ENCODE measurements around the gene CPA1.

The CPA1 gene

DNA sequence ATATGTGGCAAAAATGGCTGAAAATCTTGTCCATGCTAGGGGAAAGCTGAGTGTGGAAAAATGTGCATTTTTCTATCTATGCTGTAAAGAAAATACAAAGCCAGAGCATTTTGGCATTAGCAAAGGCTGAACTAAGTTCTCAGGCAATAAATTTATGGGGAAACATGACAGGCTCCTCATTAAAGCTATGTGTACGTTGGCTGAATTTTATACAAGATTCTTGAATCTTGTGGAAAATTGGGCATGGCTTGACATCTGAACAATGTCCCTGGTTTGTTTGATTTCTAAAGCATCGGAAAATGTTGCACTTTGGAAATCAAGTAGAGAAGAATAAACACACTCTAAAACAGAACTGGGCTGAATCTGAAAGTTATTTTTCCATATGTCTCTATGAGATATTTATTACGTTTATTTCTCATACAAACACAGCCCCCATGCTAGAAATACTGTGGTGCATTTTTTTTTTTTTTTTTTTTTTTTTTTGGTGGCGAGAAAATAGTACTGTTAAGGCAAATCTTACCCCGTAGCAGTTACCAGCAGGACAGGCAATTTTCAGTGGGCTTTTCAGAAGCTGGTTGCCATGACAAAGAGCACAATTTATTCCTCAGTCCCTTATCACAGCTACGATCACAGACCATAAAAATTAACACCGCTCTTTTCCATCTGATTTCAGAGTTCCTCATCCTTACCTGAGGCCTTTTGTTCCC lies 16.9 kb downstream of the CPA1 start:
- Mint-ChIP-seq H3K4me1 (peaks cover 79% of the 10 kb centered on the region), H3K27me3 (ENCODE audit: low read depth) (no peaks in the 10 kb centered on the region), H3K27ac (peak overlapping the region; percentile 92 to 99 (median 98)), H3K4me3 (peak overlapping the region in 2 of 3 experiments; percentile 34 to 75), H3K9me3 (no peaks in the 10 kb centered on the region), H3K36me3 (ENCODE audit: low read depth) (peaks cover 28% of the 10 kb centered on the region)
- TF ChIP-seq, protein P1, sequence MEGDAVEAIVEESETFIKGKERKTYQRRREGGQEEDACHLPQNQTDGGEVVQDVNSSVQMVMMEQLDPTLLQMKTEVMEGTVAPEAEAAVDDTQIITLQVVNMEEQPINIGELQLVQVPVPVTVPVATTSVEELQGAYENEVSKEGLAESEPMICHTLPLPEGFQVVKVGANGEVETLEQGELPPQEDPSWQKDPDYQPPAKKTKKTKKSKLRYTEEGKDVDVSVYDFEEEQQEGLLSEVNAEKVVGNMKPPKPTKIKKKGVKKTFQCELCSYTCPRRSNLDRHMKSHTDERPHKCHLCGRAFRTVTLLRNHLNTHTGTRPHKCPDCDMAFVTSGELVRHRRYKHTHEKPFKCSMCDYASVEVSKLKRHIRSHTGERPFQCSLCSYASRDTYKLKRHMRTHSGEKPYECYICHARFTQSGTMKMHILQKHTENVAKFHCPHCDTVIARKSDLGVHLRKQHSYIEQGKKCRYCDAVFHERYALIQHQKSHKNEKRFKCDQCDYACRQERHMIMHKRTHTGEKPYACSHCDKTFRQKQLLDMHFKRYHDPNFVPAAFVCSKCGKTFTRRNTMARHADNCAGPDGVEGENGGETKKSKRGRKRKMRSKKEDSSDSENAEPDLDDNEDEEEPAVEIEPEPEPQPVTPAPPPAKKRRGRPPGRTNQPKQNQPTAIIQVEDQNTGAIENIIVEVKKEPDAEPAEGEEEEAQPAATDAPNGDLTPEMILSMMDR (IDR thresholded peaks at IDR 0.05; ENCODE audit: unreplicated experiment in 3 of 3): no peak

DNA sequence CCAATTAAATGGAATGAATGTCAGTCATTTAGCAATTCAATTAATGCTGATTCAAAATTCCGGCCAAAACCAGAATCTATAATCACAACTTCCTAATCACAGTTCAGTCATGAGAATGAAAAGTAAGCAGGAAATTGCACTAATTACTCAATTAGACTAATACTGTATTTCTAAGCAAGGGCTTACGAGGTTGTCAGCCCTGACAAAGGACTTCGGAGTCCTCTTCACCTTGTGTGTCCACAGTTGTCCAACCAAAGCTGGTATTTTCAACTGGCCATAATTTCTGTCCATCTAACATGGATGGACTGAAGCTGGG lies 17.4 kb downstream of the CPA1 start:
- Mint-ChIP-seq H3K36me3 (ENCODE audit: low read depth) (peaks cover 33% of the 10 kb centered on the region), H3K27ac (peak overlapping the region; percentile 92 to 99 (median 98)), H3K9me3 (no peaks in the 10 kb centered on the region), H3K27me3 (ENCODE audit: low read depth) (no peaks in the 10 kb centered on the region), H3K4me1 (peaks cover 74% of the 10 kb centered on the region), H3K4me3 (no peak overlapping the region)
- TF ChIP-seq, protein P1 (IDR thresholded peaks at IDR 0.05; ENCODE audit: unreplicated experiment in 3 of 3): no peak

DNA sequence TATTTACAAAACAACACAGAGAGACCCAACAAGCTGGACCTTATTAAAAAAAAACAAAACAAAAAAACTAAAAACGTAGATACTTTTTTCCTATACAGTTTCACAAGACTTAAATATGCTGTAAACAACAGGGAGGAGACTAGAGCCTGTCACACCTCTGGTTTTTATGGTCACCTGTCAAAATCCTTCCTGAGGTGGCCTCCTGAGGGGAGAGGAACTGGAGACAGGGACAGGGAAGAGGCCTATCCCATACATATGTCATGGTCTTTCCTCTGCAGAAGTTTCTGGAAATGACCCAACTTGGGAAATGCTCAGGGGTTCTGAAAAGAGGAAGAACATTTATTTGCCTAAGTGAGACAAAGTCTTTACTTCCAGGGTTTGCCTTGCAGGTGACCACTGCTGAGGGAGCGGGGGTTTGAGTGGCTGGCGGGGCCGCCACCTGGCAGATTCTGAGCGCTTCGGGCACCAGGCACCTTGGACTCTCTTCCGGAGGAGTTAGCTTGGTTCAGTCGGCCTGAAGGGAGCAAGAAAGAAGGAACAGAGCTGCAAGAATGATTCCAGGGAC lies 18.3 kb downstream of the CPA1 start:
- no peaks in the 10 kb centered on the region for H3K9me3 Mint-ChIP-seq
- H3K27me3 Mint-ChIP-seq (ENCODE audit: low read depth): no peaks in the 10 kb centered on the region
- peaks cover 36% of the 10 kb centered on the region for H3K36me3 Mint-ChIP-seq (ENCODE audit: low read depth)
- H3K4me3 Mint-ChIP-seq: peak overlapping the region in 1 of 3 experiments; percentile 12
- H3K4me1 Mint-ChIP-seq: peaks cover 65% of the 10 kb centered on the region
- TF ChIP-seq, protein P1 (IDR thresholded peaks at IDR 0.05; ENCODE audit: unreplicated experiment in 3 of 3): no peak
- peak overlapping the region; percentile 92 to 99 (median 98) for H3K27ac Mint-ChIP-seq

DNA sequence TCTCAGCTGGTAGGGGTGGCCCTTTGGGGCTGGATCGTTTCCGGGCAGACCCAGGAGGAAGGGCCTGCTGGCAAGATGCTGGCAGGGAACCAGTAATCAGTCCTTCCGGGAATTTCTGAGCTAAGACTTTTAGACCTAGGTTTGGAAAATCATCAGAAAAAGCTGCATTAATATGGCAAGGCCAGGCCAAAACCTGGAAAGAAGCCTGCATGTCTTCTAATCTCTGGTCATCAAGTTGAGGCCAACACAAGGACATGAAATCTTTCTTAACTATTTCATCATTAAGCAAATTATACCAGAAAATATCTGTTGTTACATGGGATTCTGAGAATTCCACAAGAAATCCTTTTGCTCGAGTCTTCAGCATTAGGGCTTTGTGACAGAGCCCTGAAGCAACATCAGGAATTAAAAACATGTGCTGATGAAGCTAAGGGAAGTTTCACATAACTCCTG lies 19.9 kb downstream of the CPA1 start:
- TF ChIP-seq, protein P1 (IDR thresholded peaks at IDR 0.05; ENCODE audit: unreplicated experiment in 3 of 3): no peak
- Mint-ChIP-seq H3K4me3 (peak overlapping the region in 1 of 3 experiments; percentile 37), H3K4me1 (peaks cover 50% of the 10 kb centered on the region), H3K9me3 (no peaks in the 10 kb centered on the region), H3K36me3 (ENCODE audit: low read depth) (peaks cover 36% of the 10 kb centered on the region), H3K27me3 (ENCODE audit: low read depth) (no peaks in the 10 kb centered on the region), H3K27ac (peak overlapping the region; percentile 87 to 99 (median 98))

DNA sequence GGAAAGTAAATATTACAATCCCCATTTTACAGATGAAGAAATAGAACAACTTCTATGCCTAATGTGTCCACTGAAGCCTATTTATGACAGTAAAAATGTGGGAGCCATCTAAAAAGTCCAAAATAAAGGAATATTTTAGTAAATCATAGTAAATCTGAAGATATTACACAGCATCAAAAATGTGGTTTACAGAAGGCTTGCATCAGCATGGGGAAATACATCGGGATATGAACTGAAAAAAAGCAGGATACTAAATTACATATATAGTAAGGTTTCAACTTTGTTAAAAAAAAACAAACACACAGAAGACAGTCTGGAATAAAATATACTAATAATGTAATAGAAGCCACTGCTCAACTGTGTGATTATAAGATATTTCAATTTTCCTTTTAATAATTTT lies 20.8 kb downstream of the CPA1 start:
- H3K4me1 Mint-ChIP-seq: peaks cover 50% of the 10 kb centered on the region
- peak overlapping the region; percentile 19 to 99 (median 98) for H3K27ac Mint-ChIP-seq
- no peaks in the 10 kb centered on the region for H3K27me3 Mint-ChIP-seq (ENCODE audit: low read depth)
- TF ChIP-seq, protein P1 (IDR thresholded peaks at IDR 0.05; ENCODE audit: unreplicated experiment in 3 of 3): no peak
- H3K36me3 Mint-ChIP-seq (ENCODE audit: low read depth): peaks cover 36% of the 10 kb centered on the region
- no peak overlapping the region for H3K4me3 Mint-ChIP-seq
- no peaks in the 10 kb centered on the region for H3K9me3 Mint-ChIP-seq

DNA sequence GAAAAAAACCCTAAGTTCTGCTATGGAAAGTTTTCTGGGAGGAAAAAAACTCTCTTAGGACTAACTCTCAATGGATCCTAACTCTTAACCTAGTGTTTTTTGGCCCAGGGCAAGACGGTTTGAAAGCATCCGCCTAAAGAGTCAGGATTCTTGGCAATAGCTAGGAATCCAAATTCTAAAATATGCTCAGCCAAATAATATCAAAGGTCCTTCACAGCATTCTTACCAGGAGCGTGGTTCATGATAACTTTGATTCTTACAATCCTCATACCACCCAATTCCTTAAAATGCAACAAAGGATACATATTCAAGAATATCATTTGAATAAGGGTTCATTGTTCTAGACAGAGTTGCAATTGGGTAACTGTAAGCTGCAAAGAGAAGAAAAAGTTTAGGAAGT lies 21.3 kb downstream of the CPA1 start:
- Mint-ChIP-seq H3K27me3 (ENCODE audit: low read depth) (no peaks in the 10 kb centered on the region), H3K27ac (peak overlapping the region in 2 of 3 experiments; percentile 71 to 99), H3K36me3 (ENCODE audit: low read depth) (peaks cover 36% of the 10 kb centered on the region), H3K4me3 (no peak overlapping the region), H3K9me3 (no peaks in the 10 kb centered on the region), H3K4me1 (peaks cover 45% of the 10 kb centered on the region)
- TF ChIP-seq, protein P1 (IDR thresholded peaks at IDR 0.05; ENCODE audit: unreplicated experiment in 3 of 3): no peak
